NCI-H774 (cell line): ENCODE data around the gene MCC.

Experiments
- DNase-seq: peaks from one replicate; lab custom pipeline; 2025; lab: John Stamatoyannopoulos, UW

Gene MCC

GRCh38 chr5:113487781-113488644, at the start of gene MCC:
Gene MCC (minus strand): TSS chr5:113488453.
- DNase-seq, result peak; percentile 59

GRCh38 chr5:113531481-113532159, 43.4 kb upstream of the MCC start:
- DNase-seq, result no peak

GRCh38 chr5:113527746-113528145, 39.5 kb upstream of the MCC start:
- DNase-seq, result no peak

GRCh38 chr5:113526421-113526820, 38.2 kb upstream of the MCC start:
- no peak for DNase-seq

- no peak for DNase-seq
Measured at GRCh38 chr5:113524927-113525326, 36.7 kb upstream of the MCC start.

GRCh38 chr5:113523168-113523567, 34.9 kb upstream of the MCC start:
- DNase-seq, result no peak

- DNase-seq, result no peak
Measured at GRCh38 chr5:113520899-113521298, 32.6 kb upstream of the MCC start.

GRCh38 chr5:113520429-113520828, 32.2 kb upstream of the MCC start:
- DNase-seq, result no peak

- no peak for DNase-seq
Measured at GRCh38 chr5:113519412-113519811, 31.2 kb upstream of the MCC start.

- DNase-seq, result no peak
Measured at GRCh38 chr5:113518884-113519283, 30.6 kb upstream of the MCC start.

- no peak for DNase-seq
Measured at GRCh38 chr5:113514289-113514635, 26.0 kb upstream of the MCC start.

- peak; percentile 81 for DNase-seq
Measured at GRCh38 chr5:113513384-113514288, 25.4 kb upstream of the MCC start, which contains the start of gene YTHDC2. Gene YTHDC2 (plus strand): TSS chr5:113513694. CDS start chr5:113513896, 202 bp downstream.

GRCh38 chr5:113512341-113512740, 24.1 kb upstream of the MCC start:
- no peak for DNase-seq

GRCh38 chr5:113510836-113511451, 22.7 kb upstream of the MCC start:
- DNase-seq, result no peak

- DNase-seq, result no peak
Measured at GRCh38 chr5:113508756-113509155, 20.5 kb upstream of the MCC start.

GRCh38 chr5:113507601-113508000, 19.3 kb upstream of the MCC start:
- no peak for DNase-seq

- DNase-seq, result no peak
Measured at GRCh38 chr5:113505181-113505580, 16.9 kb upstream of the MCC start.

GRCh38 chr5:113503146-113503545, 14.9 kb upstream of the MCC start:
- no peak for DNase-seq

GRCh38 chr5:113502073-113502472, 13.8 kb upstream of the MCC start:
- DNase-seq, result no peak

- DNase-seq, result no peak
Measured at GRCh38 chr5:113495422-113495841, 7.2 kb upstream of the MCC start.

GRCh38 chr5:113493446-113493845, 5.2 kb upstream of the MCC start:
- DNase-seq, result no peak

GRCh38 chr5:113491022-113491421, 2.8 kb upstream of the MCC start:
- DNase-seq, result no peak
